HG03280 (cell line): ENCODE data around the gene DLK1.

Experiments
- ATAC-seq: cut with Tn5 transposase; IDR thresholded peaks from one replicate; pipeline ENCODE4 v1.9.1; 2021; ENCODE audit warnings: mild to moderate bottlenecking, moderate library complexity; ENCODE audit not compliant: unreplicated experiment

Gene DLK1

GRCh38 chr14:100754020-100754419 lies 27.3 kb downstream of the DLK1 start:
- ATAC-seq = no peak

- ATAC-seq = no peak
Observed at GRCh38 chr14:100755649-100756048, 29.0 kb downstream of the DLK1 start.

- ATAC-seq = no peak
Observed at GRCh38 chr14:100761481-100761880, 34.8 kb downstream of the DLK1 start.

GRCh38 chr14:100762089-100762515 lies 35.4 kb downstream of the DLK1 start:
- ATAC-seq = no peak

GRCh38 chr14:100762901-100763300 lies 36.2 kb downstream of the DLK1 start:
- no peak for ATAC-seq

- no peak for ATAC-seq
Observed at GRCh38 chr14:100764471-100765115, 37.9 kb downstream of the DLK1 start.

GRCh38 chr14:100765296-100765695 lies 38.6 kb downstream of the DLK1 start:
- no peak for ATAC-seq

- ATAC-seq = no peak
Observed at GRCh38 chr14:100765991-100766390, 39.3 kb downstream of the DLK1 start.

GRCh38 chr14:100767003-100767787 lies 40.5 kb downstream of the DLK1 start:
- ATAC-seq = no peak

- ATAC-seq = no peak
Observed at GRCh38 chr14:100767788-100768536, 41.3 kb downstream of the DLK1 start.

- ATAC-seq = no peak
Observed at GRCh38 chr14:100769035-100769939, 42.6 kb downstream of the DLK1 start.

- ATAC-seq = no peak
Observed at GRCh38 chr14:100770046-100770445, 43.4 kb downstream of the DLK1 start.

GRCh38 chr14:100770605-100771120 lies 44.0 kb downstream of the DLK1 start:
- ATAC-seq = no peak

- no peak for ATAC-seq
Observed at GRCh38 chr14:100771121-100771800, 44.6 kb downstream of the DLK1 start.

- ATAC-seq = no peak
Observed at GRCh38 chr14:100772607-100773165, 46.0 kb downstream of the DLK1 start.

- no peak for ATAC-seq
Observed at GRCh38 chr14:100773331-100774163, 46.9 kb downstream of the DLK1 start.

GRCh38 chr14:100774164-100774537 lies 47.5 kb downstream of the DLK1 start:
- ATAC-seq = no peak

- ATAC-seq = no peak
Observed at GRCh38 chr14:100775351-100775830, 48.7 kb downstream of the DLK1 start.
